HEK293 (cell line): ENCODE results near the gene NDUFB10.

Experiments used
- CTCF ChIP-seq: fragments of 450-650 bp; formaldehyde crosslinking; IDR thresholded peaks from 2 replicates; pipeline ENCODE4 v1.5.1; 2016; ENCODE audit warnings: missing biosample characterization, missing genetic modification characterization
- REST ChIP-seq: fragments of 450-650 bp; formaldehyde crosslinking; IDR thresholded peaks from 2 replicates; pipeline ENCODE4 v1.5.1; 2016; ENCODE audit warnings: missing biosample characterization, missing genetic modification characterization
- YY1 ChIP-seq: fragments of 450-650 bp; formaldehyde crosslinking; IDR thresholded peaks from 2 replicates; pipeline ENCODE4 v1.5.1; 2018; ENCODE audit warnings: missing biosample characterization, missing genetic modification characterization
- ZIC2 ChIP-seq: fragments of 450-650 bp; formaldehyde crosslinking; IDR thresholded peaks from 2 replicates; pipeline ENCODE4 v1.5.1; 2016; ENCODE audit warnings: missing biosample characterization, missing genetic modification characterization
- ZNF571 ChIP-seq: fragments of 450-650 bp; formaldehyde crosslinking; IDR thresholded peaks from 2 replicates; pipeline ENCODE4 v1.5.0; 2017; ENCODE audit warnings: missing biosample characterization, missing genetic modification characterization
- ZNF777 ChIP-seq: fragments of 450-650 bp; formaldehyde crosslinking; IDR thresholded peaks from 2 replicates; pipeline ENCODE4 v1.5.1; 2017; ENCODE audit warnings: missing biosample characterization, missing genetic modification characterization, borderline replicate concordance
- ZNF837 ChIP-seq: fragments of 450-650 bp; formaldehyde crosslinking; IDR thresholded peaks from 2 replicates; pipeline ENCODE4 v1.5.1; 2016; ENCODE audit warnings: missing biosample characterization, missing genetic modification characterization

GRCh38 chr16:1998852-1999801 lies 39.8 kb downstream of the NDUFB10 start:
- TF ChIP-seq ZNF777 (tag by site-specific recombination) (no peak), CTCF (tag by site-specific recombination) (no peak), REST (tag by site-specific recombination) (no peak), ZIC2 (tag by site-specific recombination) (no peak), YY1 (tag by site-specific recombination) (no peak), ZNF571 (tag by site-specific recombination) (no peak), ZNF837 (tag by site-specific recombination) (no peak)
